ENCODE measurements around the gene CRISP3. TPM values are rescaled to one million over a fixed set of nuclear protein-coding genes. Genes with fewer than 3 reads are reported as not detected.

Gene CRISP3
- total and polyA plus RNA-seq, 10 of the 15 experiments (the other 5 are each of a cell fraction or from before 2014, with no cell fraction given): not detected

DNA sequence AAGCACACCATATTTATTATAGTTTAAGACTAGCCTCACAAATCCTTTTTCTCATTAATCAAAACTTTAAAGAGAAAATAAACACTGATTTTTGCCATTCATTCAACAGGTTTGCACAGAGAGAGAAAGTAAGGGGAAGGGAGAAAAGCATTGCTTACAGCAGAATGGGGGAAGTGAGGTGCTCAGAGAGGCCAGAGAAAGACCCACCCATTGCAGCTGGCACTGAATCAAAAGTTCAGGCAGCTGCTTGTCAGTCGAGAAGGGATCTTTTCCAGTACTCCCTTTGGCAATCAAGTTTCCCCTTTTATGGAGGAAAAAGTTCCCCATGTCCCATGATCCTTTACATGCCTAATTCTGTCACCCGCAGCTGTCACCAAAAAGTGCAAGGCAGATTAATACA lies 22.9 kb downstream of the CRISP3 start:
- no peak for ATAC-seq
- no peak overlapping the region for H3K27ac ChIP-seq (ENCODE audit: control insufficient read depth, insufficient read depth)
- no peak overlapping the region for H3K9ac ChIP-seq (ENCODE audit: control insufficient read depth, insufficient read depth, low read length)
- no peak for FAIRE-seq
- DNase-seq (ENCODE audit: low read depth, low spot score): no peak
- intact Hi-C loops (cut with micrococcal nuclease; ENCODE audit: unreplicated experiment): no loop called here
- H3K79me2 ChIP-seq (ENCODE audit: control insufficient read depth, insufficient read depth, low read length): no peaks in the 10 kb centered on the region
- no TSS peak for BruUV-seq (replicated peaks)
- CTCF ChIA-PET: no interaction called here
- no peak overlapping the region for H3K4me2 ChIP-seq (ENCODE audit: control insufficient read depth, insufficient read depth)
- SMC1A ChIA-PET (ENCODE audit: uncharacterized antibody, unreplicated experiment): no interaction called here
- H3K27me3 ChIP-seq (replicated peaks in 1 of 2; ENCODE audit: control insufficient read depth in 2 of 2, insufficient read depth in 2 of 2, low read length in 1 of 2): no peaks in the 10 kb centered on the region
- TF ChIP-seq SP1 (IDR thresholded peaks at IDR 0.05; ENCODE audit: low read depth, low read length): no peak
- RAD21 ChIA-PET (ENCODE audit: unreplicated experiment): no interaction called here
- no peaks in the 10 kb centered on the region for H3K4me1 ChIP-seq (ENCODE audit: control insufficient read depth, insufficient read depth, low read length)
- H3K36me3 ChIP-seq (ENCODE audit: control insufficient read depth in 2 of 2, insufficient read depth in 2 of 2, low read length in 1 of 2): no peaks in the 10 kb centered on the region
- H3K9me3 ChIP-seq (replicated peaks; ENCODE audit: control insufficient read depth, insufficient read depth, low read length): no peaks in the 10 kb centered on the region
- no peak overlapping the region for H3K4me3 ChIP-seq
- no peaks in the 10 kb centered on the region for H4K20me1 ChIP-seq (ENCODE audit: control insufficient read depth, insufficient read depth)
- WGBS (ENCODE audit: insufficient coverage, insufficient replicate concordance, low lambda C conversion rate, missing lambda C conversion rate): 34% methylated on average over 2 of the region's 2 CpGs
- POLR2A ChIA-PET: no interaction called here
- no peak overlapping the region for H2AFZ ChIP-seq (ENCODE audit: control insufficient read depth, low read depth, low read length)
- in situ Hi-C loops (cut with MboI): no loop called here

DNA sequence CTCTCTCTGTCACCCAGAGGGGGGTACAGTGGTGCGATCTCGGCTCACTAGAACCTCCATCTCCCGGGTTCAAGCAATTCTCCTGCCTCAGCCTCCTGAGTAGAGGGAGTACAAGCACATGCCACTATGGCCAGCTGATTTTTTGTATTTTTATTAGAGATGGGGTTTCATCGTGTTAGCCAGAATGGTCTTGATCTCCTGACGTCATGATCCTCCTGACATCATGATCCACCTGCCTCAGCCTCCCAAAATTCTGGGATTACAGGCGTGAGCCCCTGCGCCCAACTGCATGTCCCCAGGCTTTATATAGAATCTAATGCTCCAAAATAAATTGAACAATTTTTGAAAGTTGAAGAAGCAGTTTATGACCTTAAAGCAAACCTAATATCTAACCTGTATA lies 23.8 kb downstream of the CRISP3 start:
- Histone ChIP-seq H3K36me3 (ENCODE audit: control insufficient read depth in 2 of 2, insufficient read depth in 2 of 2, low read length in 1 of 2) (no peaks in the 10 kb centered on the region), H3K27ac (ENCODE audit: control insufficient read depth, insufficient read depth) (no peak overlapping the region), H3K9ac (ENCODE audit: control insufficient read depth, insufficient read depth, low read length) (no peak overlapping the region), H3K4me3 (no peak overlapping the region), H4K20me1 (ENCODE audit: control insufficient read depth, insufficient read depth) (no peaks in the 10 kb centered on the region), H3K4me2 (ENCODE audit: control insufficient read depth, insufficient read depth) (no peak overlapping the region), H2AFZ (ENCODE audit: control insufficient read depth, low read depth, low read length) (no peak overlapping the region), H3K9me3 (replicated peaks; ENCODE audit: control insufficient read depth, insufficient read depth, low read length) (no peaks in the 10 kb centered on the region), H3K27me3 (replicated peaks in 1 of 2; ENCODE audit: control insufficient read depth in 2 of 2, insufficient read depth in 2 of 2, low read length in 1 of 2) (no peaks in the 10 kb centered on the region), H3K4me1 (ENCODE audit: control insufficient read depth, insufficient read depth, low read length) (no peaks in the 10 kb centered on the region), H3K79me2 (ENCODE audit: control insufficient read depth, insufficient read depth, low read length) (no peaks in the 10 kb centered on the region)
- DNase-seq (ENCODE audit: low read depth, low spot score): no peak
- intact Hi-C loops (cut with micrococcal nuclease; ENCODE audit: unreplicated experiment) (no loop called here), in situ Hi-C loops (cut with MboI) (no loop called here)
- ChIA-PET POLR2A (interaction anchor here (0.7 kb wide), 1 partner anchor 170 kb away, joined by 4 read pairs; no protein-coding TSS in a partner anchor), CTCF (no interaction called here), SMC1A (ENCODE audit: uncharacterized antibody, unreplicated experiment) (no interaction called here), RAD21 (ENCODE audit: unreplicated experiment) (no interaction called here)
- no peak for FAIRE-seq
- no peak for ATAC-seq
- no TSS peak for BruUV-seq (replicated peaks)
- TF ChIP-seq, protein P1, sequence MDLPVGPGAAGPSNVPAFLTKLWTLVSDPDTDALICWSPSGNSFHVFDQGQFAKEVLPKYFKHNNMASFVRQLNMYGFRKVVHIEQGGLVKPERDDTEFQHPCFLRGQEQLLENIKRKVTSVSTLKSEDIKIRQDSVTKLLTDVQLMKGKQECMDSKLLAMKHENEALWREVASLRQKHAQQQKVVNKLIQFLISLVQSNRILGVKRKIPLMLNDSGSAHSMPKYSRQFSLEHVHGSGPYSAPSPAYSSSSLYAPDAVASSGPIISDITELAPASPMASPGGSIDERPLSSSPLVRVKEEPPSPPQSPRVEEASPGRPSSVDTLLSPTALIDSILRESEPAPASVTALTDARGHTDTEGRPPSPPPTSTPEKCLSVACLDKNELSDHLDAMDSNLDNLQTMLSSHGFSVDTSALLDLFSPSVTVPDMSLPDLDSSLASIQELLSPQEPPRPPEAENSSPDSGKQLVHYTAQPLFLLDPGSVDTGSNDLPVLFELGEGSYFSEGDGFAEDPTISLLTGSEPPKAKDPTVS (IDR thresholded peaks at IDR 0.05; ENCODE audit: low read depth, low read length): no peak
- TF ChIP-seq, protein P2, sequence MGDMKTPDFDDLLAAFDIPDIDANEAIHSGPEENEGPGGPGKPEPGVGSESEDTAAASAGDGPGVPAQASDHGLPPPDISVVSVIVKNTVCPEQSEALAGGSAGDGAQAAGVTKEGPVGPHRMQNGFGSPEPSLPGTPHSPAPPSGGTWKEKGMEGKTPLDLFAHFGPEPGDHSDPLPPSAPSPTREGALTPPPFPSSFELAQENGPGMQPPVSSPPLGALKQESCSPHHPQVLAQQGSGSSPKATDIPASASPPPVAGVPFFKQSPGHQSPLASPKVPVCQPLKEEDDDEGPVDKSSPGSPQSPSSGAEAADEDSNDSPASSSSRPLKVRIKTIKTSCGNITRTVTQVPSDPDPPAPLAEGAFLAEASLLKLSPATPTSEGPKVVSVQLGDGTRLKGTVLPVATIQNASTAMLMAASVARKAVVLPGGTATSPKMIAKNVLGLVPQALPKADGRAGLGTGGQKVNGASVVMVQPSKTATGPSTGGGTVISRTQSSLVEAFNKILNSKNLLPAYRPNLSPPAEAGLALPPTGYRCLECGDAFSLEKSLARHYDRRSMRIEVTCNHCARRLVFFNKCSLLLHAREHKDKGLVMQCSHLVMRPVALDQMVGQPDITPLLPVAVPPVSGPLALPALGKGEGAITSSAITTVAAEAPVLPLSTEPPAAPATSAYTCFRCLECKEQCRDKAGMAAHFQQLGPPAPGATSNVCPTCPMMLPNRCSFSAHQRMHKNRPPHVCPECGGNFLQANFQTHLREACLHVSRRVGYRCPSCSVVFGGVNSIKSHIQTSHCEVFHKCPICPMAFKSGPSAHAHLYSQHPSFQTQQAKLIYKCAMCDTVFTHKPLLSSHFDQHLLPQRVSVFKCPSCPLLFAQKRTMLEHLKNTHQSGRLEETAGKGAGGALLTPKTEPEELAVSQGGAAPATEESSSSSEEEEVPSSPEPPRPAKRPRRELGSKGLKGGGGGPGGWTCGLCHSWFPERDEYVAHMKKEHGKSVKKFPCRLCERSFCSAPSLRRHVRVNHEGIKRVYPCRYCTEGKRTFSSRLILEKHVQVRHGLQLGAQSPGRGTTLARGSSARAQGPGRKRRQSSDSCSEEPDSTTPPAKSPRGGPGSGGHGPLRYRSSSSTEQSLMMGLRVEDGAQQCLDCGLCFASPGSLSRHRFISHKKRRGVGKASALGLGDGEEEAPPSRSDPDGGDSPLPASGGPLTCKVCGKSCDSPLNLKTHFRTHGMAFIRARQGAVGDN (IDR thresholded peaks at IDR 0.05): no peak
- WGBS (ENCODE audit: insufficient coverage, insufficient replicate concordance, low lambda C conversion rate, missing lambda C conversion rate): 20% methylated on average over 7 of the region's 7 CpGs
